OCI-LY3 (cell line): Measurements from ENCODE around the gene PRRT2.

Experiments
- H2AFZ ChIP-seq: fragments of 200-600, 300-600 bp; shearing (Covaris generic); 2 replicates; pipeline ENCODE4 v1.6.0; 2014; ENCODE audit warnings: antibody characterized with exemption, low read depth, low read length
- H3K27ac ChIP-seq: fragments of 200-600, 300-600 bp; sonication (generic); 2 replicates; pipeline ENCODE4 v1.5.1; 2014; ENCODE audit warnings: mild to moderate bottlenecking, low read length, moderate library complexity, mixed read lengths
- H3K27me3 ChIP-seq: fragments of 200-600, 300-600 bp; sonication (generic); 2 replicates; pipeline ENCODE4 v1.6.1; 2014; ENCODE audit warnings: low read depth, low read length, mixed read lengths
- H3K36me3 ChIP-seq: fragments of 200-600, 300-600 bp; sonication (generic); replicated peaks from 2 replicates; pipeline ENCODE3; 2014; ENCODE audit warnings: low read depth, low read length, mixed read lengths
- H3K4me1 ChIP-seq: fragments of 300-600, 200-600 bp; sonication (generic); 2 replicates; pipeline ENCODE4 v1.6.1; 2014; ENCODE audit warnings: low read length, mixed read lengths
- H3K4me2 ChIP-seq: fragments of 200-600, 300-600 bp; sonication (generic); 2 replicates; pipeline ENCODE4 v1.6.1; 2014; ENCODE audit warnings: low read length, mixed read lengths
- H3K4me3 ChIP-seq: fragments of 300-600, 200-600 bp; sonication (generic); 2 replicates; pipeline ENCODE4 v1.5.1; 2014; ENCODE audit warnings: antibody characterized with exemption, mild to moderate bottlenecking, low read length, moderate library complexity
- H3K79me2 ChIP-seq: fragments of 300-600, 200-600 bp; shearing (Covaris generic); 2 replicates; pipeline ENCODE4 v1.6.1; 2014; ENCODE audit warnings: mild to moderate bottlenecking, low read length, mixed read lengths
- H3K9ac ChIP-seq: fragments of 300-600, 200-600 bp; shearing (Covaris generic); 2 replicates; pipeline ENCODE4 v1.6.0; 2014; ENCODE audit warnings: mild to moderate bottlenecking, low read length, moderate library complexity
- H3K9me3 ChIP-seq: fragments of 200-600, 300-600 bp; shearing (Covaris generic); 2 replicates; pipeline ENCODE4 v1.6.1; 2014; ENCODE audit warnings: low read length, mixed read lengths; ENCODE audit not compliant: insufficient read depth
- H4K20me1 ChIP-seq: fragments of 200-600, 300-600 bp; sonication (generic); 2 replicates; pipeline ENCODE4 v1.6.1; 2016; ENCODE audit warnings: low read length, mixed read lengths; ENCODE audit not compliant: insufficient read depth
- EZH2phosphoT487 ChIP-seq: fragments of 200-600 bp; shearing (Covaris generic); IDR thresholded peaks from 2 replicates; pipeline ENCODE4 v1.6.1; 2018; ENCODE audit warnings: antibody characterized with exemption, mixed run types, low read depth
- TF ChIP-seq, protein P1 (sequence below): fragments of 200-600, 300-600 bp; sonication (generic); IDR thresholded peaks from 2 replicates; pipeline ENCODE4 v1.5.1; 2014; ENCODE audit warnings: antibody characterized with exemption, low read length, low read depth

PRRT2 gene

DNA sequence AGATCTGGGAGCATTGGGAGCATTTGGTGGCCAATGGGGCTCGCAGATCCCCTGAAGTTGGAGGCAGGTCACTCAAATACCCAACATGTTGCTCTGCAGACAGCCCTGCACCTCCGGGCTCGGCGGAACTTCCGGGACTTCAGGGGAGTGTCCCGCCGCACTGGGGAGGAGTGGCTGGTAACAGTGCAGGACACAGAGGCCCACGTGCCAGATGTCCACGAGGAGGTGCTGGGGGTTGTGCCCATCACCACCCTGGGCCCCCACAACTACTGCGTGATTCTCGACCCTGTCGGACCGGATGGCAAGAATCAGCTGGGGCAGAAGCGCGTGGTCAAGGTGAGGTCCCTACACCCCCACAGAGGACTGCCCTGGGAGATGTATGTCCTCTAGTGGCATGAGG is 24.6 kb downstream of the PRRT2 start:
- Histone ChIP-seq H3K9ac (no peak overlapping the region), H4K20me1 (no peaks in the 10 kb centered on the region), H3K4me2 (no peak overlapping the region), H3K27me3 (no peaks in the 10 kb centered on the region), H3K36me3 (no peaks in the 10 kb centered on the region), H3K79me2 (no peaks in the 10 kb centered on the region), H3K27ac (no peak overlapping the region), H3K4me3 (no peak overlapping the region), H2AFZ (no peak overlapping the region), H3K9me3 (no peaks in the 10 kb centered on the region), H3K4me1 (no peaks in the 10 kb centered on the region)
- no peak for TF ChIP-seq EZH2phosphoT487
- TF ChIP-seq, protein P1, sequence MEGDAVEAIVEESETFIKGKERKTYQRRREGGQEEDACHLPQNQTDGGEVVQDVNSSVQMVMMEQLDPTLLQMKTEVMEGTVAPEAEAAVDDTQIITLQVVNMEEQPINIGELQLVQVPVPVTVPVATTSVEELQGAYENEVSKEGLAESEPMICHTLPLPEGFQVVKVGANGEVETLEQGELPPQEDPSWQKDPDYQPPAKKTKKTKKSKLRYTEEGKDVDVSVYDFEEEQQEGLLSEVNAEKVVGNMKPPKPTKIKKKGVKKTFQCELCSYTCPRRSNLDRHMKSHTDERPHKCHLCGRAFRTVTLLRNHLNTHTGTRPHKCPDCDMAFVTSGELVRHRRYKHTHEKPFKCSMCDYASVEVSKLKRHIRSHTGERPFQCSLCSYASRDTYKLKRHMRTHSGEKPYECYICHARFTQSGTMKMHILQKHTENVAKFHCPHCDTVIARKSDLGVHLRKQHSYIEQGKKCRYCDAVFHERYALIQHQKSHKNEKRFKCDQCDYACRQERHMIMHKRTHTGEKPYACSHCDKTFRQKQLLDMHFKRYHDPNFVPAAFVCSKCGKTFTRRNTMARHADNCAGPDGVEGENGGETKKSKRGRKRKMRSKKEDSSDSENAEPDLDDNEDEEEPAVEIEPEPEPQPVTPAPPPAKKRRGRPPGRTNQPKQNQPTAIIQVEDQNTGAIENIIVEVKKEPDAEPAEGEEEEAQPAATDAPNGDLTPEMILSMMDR, result no peak

DNA sequence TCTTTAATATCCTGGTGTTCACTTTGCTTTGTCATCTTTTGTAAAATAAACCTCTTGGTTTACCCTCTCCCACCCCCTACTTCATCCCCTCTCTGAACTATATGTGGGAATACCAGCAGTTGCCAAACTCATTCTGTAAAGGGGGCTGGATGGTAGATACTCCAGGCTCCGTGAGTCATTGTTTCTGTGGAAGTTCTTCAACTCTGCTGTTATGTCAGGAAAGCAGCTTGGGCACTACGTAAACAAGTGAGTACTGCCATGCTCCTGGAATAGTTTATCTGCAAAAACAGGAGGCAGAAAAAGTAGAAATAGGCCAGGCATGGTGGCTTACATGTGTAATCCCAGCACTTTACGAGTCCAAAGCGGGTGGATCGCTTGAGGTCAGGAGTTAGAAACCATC is 25.8 kb downstream of the PRRT2 start:
- Histone ChIP-seq H3K27me3 (no peaks in the 10 kb centered on the region), H3K4me3 (no peak overlapping the region), H3K79me2 (no peaks in the 10 kb centered on the region), H3K27ac (no peak overlapping the region), H3K9me3 (no peaks in the 10 kb centered on the region), H4K20me1 (no peaks in the 10 kb centered on the region), H3K9ac (no peak overlapping the region), H3K4me1 (no peaks in the 10 kb centered on the region), H2AFZ (no peak overlapping the region), H3K4me2 (no peak overlapping the region), H3K36me3 (no peaks in the 10 kb centered on the region)
- TF ChIP-seq, protein P1, result no peak
- TF ChIP-seq EZH2phosphoT487, result no peak

DNA sequence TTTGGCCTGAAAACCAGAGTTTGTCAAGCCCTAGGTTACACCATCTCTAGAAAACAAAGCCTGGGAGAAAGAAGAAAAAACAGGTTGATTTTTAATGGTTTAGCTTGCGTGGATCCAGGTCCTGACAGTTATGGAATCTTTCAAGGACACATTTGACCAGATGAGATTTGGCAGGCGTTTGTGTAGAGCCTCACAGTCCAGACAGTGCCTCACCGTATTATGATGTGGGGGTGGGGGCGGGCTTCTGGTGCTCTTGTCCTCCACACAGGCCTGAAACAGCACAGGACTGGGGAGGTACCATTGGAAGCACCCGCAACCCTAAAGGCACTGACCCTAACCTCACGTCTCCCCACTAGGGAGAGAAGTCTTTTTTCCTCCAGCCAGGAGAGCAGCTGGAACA is 27.8 kb downstream of the PRRT2 start:
- Histone ChIP-seq H3K9ac (no peak overlapping the region), H3K4me3 (no peak overlapping the region), H3K4me2 (no peak overlapping the region)

DNA sequence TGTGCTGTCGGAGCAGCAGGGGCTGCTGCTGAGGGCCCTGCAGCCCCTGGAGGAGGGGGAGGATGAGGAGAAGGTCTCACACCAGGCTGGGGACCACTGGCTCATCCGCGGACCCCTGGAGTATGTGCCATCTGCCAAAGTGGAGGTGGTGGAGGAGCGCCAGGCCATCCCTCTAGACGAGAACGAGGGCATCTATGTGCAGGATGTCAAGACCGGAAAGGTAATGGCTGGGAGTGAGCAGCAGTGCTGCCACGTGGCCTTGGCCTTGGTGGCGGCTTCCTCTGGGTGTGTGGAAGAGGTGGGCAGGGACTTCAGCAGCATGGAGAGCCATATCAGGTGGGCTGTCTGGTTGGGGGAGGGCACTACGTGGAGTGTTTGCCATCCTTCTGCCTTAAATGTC is 28.2 kb downstream of the PRRT2 start:
- TF ChIP-seq, protein P1, result no peak
- Histone ChIP-seq H3K27me3 (no peaks in the 10 kb centered on the region), H3K36me3 (no peaks in the 10 kb centered on the region)

More for the DNA sequence above, 27.8 kb downstream of the PRRT2 start:
- no peaks in the 10 kb centered on the region for H3K79me2 ChIP-seq
- no peaks in the 10 kb centered on the region for H3K9me3 ChIP-seq
- H3K27me3 ChIP-seq, result no peaks in the 10 kb centered on the region
- H3K4me1 ChIP-seq, result no peaks in the 10 kb centered on the region
- no peaks in the 10 kb centered on the region for H4K20me1 ChIP-seq
- no peak overlapping the region for H3K27ac ChIP-seq
- H3K36me3 ChIP-seq, result no peaks in the 10 kb centered on the region
- no peak overlapping the region for H2AFZ ChIP-seq
- no peak for TF ChIP-seq EZH2phosphoT487
- TF ChIP-seq, protein P1, result no peak

More for the DNA sequence above, 28.2 kb downstream of the PRRT2 start:
- no peak overlapping the region for H3K4me2 ChIP-seq
- no peaks in the 10 kb centered on the region for H3K4me1 ChIP-seq
- H3K9ac ChIP-seq, result no peak overlapping the region
- H2AFZ ChIP-seq, result no peak overlapping the region
- no peak overlapping the region for H3K4me3 ChIP-seq
- no peaks in the 10 kb centered on the region for H3K79me2 ChIP-seq
- H3K27ac ChIP-seq, result no peak overlapping the region
- no peaks in the 10 kb centered on the region for H4K20me1 ChIP-seq
- no peaks in the 10 kb centered on the region for H3K9me3 ChIP-seq
